ENCODE results near the gene NAPA.

Gene NAPA

GRCh38 chr19:47521473-47522180 lies 6.8 kb upstream of the NAPA start:
- no peak for DNase-seq (ENCODE audit: low spot score)

- no peak for DNase-seq (ENCODE audit: low spot score)
These were observed 6.0 kb upstream of the NAPA start for GRCh38 chr19:47520839-47521238.

- no peak for DNase-seq (ENCODE audit: low spot score)
These were observed 5.5 kb upstream of the NAPA start for GRCh38 chr19:47520343-47520806.

DNA sequence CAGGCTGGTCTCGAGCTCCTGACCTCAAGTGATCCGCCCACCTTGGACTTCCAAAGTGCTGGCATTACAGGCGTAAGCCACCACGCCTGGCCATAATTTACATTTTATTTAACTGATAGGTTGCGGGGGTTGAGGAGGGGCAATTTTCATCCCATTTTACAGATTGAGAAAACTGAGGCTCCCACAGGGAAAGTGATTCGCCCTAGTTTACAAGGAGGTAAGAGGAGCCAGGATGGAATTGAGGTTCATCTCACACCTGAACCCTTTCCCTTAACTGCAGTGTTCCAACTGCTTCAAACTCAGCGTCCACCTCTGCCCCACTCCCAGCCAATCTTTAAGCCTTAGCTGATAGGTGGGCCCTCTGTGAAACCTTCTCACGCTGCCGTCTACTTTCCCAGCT lies 4.0 kb upstream of the NAPA start:
- DNase-seq (ENCODE audit: low spot score) = no peak

GRCh38 chr19:47518139-47518538 lies 3.3 kb upstream of the NAPA start:
- DNase-seq (ENCODE audit: low spot score) = no peak

GRCh38 chr19:47514151-47514868 lies 553 bp downstream of the NAPA start:
- no peak for DNase-seq (ENCODE audit: low spot score)

GRCh38 chr19:47512948-47513319 lies 1.9 kb downstream of the NAPA start:
- no peak for DNase-seq (ENCODE audit: low spot score)

DNA sequence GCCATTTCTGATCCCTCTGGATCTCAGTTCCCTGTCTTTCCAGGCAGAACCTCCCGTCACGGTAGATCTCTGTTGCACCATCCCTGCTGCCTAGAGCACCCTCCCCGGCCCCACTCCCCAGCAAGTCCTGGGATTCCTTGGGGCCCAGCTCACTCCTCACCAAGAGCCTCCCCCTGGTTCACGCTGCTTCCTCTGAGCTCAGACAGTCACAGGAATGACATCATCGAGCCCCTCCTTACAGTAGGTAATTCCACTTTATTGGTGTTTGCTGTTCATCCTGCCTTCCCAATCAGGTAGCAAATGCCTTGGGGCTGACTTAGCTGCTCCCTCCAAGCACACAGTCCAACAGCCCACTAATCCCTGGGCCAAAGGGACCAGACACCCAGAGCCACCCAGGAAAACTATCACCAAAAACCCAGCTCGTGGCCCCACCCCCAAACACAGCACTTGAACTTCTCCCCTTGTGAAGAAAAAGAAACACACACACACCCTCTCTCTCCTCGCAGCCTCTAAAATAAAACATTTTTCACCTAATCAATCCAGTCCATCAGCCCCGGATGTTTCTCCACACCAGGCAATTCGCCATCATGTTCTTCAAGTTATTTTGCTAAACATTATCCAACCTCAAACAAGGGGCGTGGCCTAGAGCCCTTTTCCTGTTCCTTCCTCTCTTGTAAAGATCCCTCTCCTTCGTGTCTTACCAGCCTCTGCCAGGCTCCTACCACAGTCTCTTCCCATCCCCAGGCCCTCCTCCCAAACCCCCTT lies 2.5 kb downstream of the NAPA start:
- DNase-seq (ENCODE audit: low spot score) = peak; percentile 35

GRCh38 chr19:47511681-47512080 lies 3.2 kb downstream of the NAPA start:
- DNase-seq (ENCODE audit: low spot score) = no peak

DNA sequence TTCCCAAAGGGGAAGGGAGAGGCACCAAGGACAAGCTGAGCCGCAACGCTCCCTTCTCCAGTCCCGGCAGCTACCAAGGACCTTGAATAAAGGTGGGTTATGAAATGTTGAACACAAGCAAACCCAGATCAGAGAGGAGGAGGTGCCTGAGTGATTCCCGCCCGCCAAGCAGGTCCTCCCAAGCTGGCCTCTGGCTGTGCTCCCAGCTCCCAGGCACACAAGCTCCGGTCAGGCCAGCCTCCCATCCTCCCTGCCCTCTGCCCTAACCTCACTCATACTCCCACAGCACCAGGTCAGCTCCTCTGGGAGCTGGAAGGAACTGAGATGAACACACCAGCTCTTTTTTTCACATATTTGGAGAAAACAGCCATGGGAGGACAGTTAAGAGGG lies 3.7 kb downstream of the NAPA start:
- DNase-seq (ENCODE audit: low spot score) = no peak

DNA sequence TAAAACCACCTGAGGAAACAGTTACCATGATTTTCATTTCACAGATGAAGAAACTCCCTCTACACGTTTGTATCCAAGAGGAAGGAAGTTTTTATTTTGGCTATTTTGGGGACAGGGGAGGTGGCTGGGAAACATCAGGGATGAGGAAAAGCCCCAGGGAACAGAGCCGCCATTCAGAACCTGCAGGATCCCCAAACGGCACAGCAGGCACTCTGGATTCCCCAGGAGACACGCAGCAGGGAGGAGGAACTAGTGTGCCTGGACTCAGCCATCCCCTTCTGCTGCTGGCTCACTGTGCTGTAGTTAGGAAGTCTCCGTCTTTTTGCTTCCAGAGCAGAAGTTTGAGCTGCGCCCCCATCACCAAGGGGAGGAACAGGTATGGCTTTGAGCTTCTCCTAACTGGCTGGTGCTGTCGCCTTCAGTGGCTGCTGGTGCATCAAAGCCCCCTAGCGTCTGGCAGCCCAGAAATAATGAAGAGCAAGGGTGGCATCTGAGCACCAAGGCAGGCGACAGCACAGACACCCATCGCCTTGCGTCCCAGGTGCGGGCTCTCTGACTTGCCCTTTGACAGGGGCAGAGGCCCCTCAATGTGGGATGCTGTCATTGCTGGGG lies 4.2 kb downstream of the NAPA start:
- DNase-seq (ENCODE audit: low spot score) = no peak

DNA sequence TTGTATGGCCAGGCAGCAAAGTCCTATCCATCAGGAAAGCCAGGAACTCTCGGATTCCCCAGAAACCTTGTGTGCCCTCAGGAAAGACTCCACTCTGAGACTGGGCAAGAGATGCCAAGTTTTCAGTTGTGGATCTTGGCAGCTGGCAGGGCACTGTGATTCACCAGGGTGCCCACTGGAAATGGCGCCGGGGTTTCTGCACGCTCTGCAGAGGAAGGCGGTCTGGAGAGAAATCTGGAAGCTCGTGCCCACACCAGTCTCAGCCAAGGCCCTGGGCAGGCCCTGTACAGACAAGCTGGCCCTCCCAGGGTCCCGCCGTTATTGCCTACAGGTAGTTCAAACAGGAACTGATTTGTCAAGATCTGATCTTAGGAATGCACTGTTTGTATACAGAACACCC lies 4.9 kb downstream of the NAPA start:
- DNase-seq (ENCODE audit: low spot score) = no peak

- no peak for DNase-seq (ENCODE audit: low spot score)
These were observed 5.6 kb downstream of the NAPA start for GRCh38 chr19:47509170-47509847.

GRCh38 chr19:47508721-47509120 lies 6.1 kb downstream of the NAPA start:
- no peak for DNase-seq (ENCODE audit: low spot score)

GRCh38 chr19:47507924-47508553 lies 6.8 kb downstream of the NAPA start:
- DNase-seq (ENCODE audit: low spot score) = no peak

DNA sequence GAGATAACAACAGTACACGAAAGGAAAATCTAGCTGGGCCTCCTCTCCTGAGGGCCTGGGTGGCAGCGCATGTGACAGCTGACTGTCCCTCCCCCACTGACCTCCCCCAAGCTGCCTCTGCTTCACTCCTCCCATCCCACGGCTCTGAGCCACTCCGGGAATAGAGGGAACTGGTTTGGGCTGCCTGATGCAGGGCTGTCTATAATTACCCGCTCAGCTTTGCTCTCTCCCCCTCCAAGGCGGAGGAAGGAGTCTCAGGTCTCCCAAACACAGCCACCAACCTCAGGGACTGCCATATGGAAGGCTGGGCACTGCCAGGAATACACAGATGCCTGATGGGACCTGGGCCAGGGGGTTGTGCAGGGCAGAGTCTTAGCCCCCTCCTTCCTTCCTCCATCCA lies 7.9 kb downstream of the NAPA start:
- DNase-seq (ENCODE audit: low spot score) = no peak

DNA sequence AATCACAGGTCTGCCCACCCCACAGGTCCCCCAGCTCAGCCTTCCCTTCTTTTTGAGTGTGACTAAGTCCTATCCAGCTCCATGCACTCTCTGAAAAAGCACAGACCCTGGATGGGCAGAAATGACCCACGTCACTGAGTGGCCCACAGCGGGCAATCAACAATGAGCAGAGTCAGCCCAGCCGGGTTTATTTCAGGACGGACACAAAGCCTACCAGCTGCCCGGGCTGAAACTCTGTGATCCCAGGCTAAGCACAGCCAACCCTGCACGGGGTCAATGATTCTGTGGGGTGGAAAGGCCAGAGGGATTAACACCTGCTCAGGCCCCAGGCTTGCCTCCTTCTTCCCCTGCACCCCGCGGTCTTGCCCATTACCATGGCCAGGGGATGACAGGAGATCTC lies 8.4 kb downstream of the NAPA start:
- DNase-seq (ENCODE audit: low spot score) = no peak

DNA sequence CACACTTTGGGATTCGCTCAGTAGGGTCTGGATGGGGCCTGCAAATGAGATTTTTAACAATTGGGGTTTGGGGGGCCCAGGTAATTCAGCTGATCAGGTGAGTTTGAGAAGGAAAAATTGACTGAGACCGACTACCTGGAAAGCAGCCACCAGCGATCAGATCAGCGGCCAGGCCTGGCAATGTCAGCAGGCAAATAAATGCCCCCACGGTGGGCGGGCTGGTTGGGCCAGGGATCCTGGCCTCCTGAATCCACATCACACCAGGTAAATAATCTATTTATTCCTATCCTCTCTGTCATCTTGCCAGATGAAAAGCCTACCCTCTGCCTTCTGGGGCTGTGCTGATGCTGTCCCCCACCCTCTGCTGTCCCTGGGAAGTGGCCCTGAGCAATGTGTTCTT lies 9.4 kb downstream of the NAPA start:
- no peak for DNase-seq (ENCODE audit: low spot score)

DNA sequence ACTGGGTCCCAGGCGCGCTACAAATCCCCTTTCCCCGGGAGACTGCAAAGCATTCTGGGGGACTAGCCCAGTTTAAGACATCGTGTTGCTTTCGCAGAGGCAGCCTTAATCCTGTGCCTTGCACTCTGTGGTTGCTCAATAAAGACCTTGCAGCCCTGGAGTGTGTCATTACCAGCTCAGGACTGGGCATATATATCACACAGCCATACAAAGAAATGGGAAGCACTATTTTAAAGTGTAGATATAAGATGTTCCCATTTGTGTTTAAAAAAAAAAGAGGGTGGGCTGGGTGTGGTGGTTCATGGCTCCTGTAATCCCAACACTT lies 11.1 kb downstream of the NAPA start:
- DNase-seq (ENCODE audit: low spot score) = no peak

DNA sequence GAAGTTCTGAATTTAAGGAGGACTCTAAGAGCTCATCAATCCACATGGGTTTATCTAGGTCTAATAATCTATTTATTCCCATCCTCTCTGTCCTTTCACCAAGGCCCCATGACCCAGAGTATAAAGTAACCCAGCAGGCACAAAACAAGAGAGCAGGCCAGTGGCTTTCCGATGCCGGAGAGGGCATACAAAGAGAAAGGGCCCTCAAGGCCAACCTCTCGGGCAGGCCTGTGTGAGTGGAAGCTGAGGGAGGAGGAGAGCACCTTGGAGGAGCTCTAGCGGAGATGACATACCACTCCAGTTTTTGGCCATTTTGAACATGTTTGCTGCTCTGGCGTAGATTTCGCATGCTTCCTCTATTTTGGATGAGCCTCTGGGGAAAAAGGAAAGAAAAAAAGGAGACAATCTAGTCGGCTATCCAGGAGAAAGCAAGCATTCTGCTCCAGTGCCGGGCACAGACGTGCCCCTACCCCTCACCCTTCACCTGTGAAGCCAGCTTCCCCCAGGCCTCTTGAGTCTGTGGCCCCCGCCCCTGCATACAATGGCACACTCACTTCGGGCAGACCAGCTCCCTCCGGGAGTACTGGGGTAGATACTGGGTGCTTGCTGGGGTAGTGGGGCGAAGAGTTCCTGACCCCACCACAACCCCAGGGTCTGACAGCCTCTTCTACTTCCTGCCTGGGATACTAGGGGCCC lies 11.6 kb downstream of the NAPA start:
- DNase-seq (ENCODE audit: low spot score) = no peak
